Hindlimb muscle (tissue), 1 donor: ENCODE results near the gene GPR150. TPM values are rescaled to one million over a fixed set of nuclear protein-coding genes. Genes with fewer than 3 reads are reported as not detected.
"Not testable (repeated sequence)": the region's sequence is repeated elsewhere in the genome, so short reads cannot be mapped to it uniquely, and the experiment has no call there.

Experiments used
- DNase-seq: peaks from one replicate; pipeline ENCODE4 v3.0.0-alpha.2; 2013
- polyA plus RNA-seq: library from polyadenylated mRNA; unstranded; fragments of 120-200 nt; gene quantifications from one replicate; pipeline ENCODE4 v1.2.1, GENCODE V29; 2013; ENCODE audit not compliant: insufficient read length

Gene GPR150
- polyA plus RNA-seq, 1 donor, result 0.22 TPM

DNA sequence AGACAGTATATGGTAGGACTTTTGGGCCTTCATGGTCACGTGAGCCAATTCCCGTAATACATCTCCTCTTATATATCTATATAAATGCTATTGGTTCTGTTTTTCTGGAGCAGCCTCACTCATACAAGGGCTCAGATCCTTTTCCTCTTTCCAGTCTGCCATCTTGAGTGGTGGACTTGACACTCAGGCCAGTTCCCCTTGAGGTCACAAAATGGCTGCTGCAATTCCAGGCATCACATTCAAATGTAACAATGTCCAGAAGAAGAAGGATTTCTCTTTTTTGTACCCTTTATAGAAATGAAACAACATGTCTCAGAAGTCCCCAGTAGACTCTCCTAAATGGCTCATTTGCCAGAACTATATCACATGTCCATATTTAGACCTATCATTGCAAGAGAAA lies 4.5 kb downstream of the GPR150 start:
- DNase-seq, result no peak

DNA sequence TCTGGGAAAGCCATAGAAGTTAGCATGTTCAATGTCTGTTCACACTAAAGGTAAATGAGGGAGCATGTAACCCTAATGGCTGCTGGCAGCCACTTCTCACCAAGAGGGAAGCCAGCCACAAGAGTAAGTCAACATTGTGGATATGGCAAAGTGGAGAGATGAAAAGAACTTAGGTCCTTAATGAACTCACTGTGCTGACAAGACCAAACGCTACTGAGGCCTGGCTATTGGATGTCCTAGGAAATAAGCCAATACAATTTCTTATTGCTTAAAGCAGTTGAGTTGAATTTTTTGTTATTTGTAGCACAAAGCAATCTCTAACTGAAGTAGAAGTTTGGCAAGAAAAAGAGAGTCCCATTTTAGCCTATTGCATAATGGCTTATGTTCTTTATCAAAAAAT lies 6.8 kb downstream of the GPR150 start:
- no peak for DNase-seq

DNA sequence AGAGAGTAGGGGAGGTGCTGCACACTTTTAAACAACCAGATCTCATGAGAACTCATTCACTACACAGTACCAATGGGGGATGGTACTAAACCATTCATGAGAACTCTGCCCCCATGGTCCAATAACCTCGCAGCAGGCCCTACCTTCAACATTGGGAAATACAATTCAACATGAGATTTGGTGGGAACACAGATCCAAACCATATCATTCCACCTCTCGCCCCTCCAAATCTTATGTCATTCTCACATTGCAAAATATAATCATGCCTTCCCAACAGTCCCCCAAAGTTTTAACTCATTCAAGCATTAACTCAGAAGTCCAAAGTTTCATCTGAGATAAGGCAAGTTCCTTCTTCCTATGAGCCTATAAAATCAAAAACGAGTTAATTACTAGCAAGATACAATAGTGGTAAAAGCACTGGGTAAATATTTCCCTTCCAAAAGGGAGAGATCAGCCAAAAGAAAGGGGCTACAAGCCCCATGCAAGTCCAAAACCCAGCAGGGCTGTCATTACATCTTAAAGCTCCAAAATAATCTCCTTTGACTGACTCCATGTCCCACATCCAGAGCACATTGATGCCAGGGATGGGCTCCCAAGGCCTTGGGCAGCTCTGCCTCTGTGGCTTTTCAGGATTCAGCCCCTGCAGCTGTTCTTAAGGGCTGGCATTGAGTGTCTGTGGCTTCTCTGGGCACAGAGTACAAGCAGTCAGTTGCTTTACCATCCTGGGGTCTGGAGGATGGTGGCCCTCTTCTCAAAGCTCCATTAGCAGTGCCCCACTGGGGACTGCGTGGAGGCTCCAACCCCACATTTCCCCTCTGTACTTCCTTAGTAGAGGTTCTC lies 8.3 kb downstream of the GPR150 start:
- no peak for DNase-seq

DNA sequence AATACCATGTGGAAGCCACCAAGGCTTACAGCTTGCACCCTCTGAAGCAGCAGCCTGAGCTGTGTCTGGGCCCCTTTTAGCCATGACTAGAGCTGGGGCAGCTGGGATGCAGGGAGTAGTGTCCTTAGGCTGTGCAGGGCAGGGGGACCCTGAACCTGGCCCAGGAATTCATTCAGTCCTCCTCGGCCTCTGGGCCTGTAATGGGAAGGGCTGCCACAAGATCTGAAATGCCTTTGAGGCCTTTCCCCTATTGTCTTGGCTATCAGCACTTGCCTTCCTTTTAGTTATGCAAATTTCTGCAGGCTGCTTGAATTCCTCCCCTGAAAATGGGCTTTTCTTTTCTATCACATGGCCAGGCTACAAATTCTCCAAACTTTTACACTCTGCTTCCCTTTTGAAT lies 9.0 kb downstream of the GPR150 start:
- no peak for DNase-seq

DNA sequence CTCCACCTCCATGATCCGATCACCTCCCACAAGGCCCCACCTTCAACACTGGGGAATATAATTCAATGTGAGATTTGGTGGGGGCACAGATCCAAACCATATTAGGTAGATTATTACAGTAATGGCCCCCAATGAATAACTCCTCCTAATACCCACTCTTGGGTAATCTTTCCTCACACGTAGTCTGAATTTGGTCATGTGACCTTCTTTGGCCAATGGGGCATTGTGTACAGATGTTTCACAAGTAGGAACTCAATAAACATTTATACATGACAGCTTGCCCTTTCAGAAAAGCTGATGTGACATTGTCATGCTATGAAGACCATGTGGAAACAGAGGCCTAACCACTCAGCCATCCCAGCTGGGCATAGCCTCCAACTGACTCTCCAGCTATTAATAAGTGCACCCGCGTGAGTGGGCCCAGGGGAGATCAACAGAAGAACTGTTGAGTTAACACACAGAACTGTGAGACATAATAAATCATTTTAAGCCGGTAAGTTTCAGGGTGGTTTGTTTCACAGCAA lies 10.6 kb downstream of the GPR150 start:
- DNase-seq, result no peak

DNA sequence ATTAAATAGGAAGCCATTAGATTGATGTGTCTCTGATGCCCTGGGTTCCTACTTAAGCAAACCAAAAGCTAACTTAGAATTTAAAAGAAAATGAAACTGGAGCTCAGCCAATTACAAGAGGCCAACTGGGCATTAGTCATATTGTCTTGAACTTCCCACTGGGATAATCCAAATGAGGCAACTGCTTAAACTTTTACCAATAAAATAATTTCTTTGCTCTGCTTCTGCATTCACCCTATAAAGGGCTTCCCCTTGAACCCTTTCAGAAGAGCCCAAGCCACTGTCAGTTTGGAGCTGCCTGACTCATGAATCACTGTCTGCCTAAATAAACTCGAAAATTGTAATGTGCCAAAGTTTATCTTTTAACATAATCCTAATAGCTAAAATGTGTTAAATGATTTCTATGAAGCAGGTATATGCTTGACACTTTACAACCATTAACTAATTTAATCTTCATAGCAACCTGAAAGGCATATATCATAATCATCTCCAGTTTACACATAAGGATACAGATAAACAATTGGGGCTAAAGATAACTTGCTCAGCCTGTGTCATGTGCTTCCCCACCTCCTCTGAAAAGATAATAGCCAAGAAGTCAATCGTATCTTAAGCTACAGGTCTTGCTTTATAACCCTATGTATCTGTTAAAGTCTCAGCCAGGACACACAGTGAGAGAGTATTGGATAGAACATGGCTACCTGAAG lies 11.5 kb downstream of the GPR150 start:
- no peak for DNase-seq

DNA sequence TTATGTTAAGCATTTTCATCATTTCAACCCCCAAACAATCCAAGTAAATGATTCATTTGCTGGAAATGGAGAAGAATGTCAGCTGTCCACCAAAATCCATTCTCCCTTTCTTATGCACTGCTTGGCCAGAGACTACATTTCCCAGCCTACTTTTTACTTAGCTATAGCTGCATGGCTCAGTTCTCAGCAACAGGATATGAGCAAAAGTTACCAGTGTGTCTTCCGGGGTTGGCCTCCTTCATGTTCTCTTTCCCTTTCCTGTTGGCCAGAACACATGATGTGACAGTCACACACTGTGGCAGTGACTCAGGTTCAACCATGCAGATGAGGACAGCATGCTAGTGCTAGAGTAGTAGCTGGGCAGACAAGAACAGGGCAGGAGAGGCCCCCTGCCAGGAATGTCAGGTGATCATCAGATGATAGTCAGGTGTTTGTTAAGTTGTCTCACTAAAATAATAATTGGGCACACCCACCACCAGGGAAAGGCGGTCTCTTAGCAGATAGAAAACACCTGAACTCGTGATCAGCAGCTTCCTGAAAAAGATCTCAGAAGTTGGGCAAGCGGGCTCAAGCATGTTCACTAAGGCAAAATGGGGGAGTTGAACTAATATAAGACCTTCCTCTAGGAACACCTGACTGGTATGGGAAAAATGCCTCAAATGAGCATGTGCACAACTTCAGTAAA lies 12.2 kb downstream of the GPR150 start:
- no peak for DNase-seq

DNA sequence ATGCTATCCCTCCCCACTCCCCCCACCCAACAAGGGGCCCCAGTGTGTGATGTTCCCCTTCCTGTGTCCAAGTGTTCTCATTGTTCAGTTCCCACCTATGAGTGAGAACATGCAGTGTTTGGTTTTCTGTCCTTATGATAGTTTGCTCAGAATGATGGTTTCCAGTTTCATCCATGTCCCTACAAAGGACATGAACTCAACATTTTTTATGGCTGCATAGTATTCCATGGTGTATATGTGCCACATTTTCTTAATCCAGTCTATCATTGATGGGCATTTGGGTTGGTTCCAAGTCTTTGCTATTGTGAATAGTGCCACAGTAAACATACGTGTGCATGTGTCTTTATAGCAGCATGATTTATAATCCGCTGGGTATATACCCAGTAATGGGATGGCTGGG lies 13.1 kb downstream of the GPR150 start:
- not testable (repeated sequence) for DNase-seq

DNA sequence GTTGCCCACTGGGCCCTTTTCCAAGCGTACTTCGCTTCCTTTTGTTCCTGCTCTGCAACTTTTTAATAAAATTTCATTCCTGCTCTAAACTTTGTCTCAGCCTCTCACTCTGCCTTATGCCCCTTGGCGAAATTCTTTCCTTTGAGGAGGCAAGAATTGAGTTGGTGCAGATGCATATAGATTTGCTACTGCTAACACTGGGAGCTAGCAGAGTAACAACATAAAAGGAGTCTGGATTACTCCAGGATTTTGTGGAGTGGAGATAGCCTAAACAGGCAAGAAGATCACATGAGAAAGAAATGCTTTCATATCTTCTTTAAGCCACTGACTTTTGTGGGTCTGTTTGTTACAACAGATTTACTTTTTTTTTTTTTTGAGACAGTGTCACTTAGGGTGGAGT lies 13.8 kb downstream of the GPR150 start:
- DNase-seq, result no peak

DNA sequence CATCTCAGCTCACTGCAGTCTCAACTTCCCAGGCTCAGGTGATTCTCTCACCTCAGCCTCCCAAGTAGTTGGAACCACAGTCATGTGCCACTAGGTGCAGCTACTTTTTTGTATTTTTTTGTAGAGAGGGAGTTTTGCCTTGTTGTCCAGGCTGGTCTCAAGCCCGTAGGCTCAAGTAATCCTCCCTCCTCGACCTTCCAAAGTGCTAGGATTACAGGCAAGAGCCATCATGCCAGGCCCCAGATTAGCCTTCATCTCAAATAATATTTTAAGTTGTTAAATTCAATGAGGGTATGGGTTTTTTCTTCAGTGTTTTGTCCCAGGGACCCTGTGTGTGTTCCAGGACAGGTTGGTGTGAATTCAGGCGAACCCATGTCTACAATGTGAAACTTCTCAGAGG lies 14.2 kb downstream of the GPR150 start:
- DNase-seq, result no peak

DNA sequence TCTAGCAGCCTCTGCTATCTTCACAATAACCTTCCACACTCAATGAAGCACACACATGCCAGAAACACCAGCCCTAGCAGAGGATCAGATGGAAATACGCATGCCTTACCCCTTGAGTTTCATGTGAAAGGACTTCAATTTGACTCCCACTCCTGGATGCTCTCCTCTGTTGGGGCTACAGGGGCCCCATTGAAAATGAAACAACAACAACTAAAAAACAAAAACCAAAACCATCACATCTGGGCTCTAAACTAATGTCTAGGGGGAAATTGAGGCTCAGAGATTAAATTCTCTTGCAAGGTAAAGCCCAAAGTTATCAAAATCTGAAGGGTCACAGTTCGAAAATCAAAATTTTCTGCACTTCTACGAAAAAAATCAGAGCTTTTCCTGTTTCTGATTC lies 18.7 kb downstream of the GPR150 start:
- DNase-seq, result no peak

DNA sequence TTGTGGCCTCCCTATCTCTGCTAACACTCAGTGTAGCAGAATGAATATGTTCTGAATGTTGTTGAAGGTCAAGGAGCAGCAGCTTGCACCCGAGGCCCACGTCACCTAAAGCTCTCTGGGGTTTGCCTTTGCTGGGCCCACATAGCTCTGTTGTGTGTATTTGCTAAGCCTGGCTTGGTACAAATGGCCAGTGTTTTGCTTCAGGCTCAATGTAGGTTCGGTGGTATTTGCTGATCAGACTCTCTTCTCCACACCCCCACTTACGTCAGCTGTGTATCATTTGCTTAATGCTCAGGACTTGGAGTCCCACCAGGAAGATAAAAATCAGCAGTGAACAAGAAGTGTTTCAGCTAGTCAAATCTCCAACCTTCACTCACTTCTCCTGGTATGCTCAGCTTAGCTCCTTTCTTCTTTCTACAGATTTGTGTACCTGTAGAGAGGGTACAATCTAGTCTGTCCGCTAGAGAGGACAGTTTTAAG lies 21.9 kb downstream of the GPR150 start:
- DNase-seq, result no peak

DNA sequence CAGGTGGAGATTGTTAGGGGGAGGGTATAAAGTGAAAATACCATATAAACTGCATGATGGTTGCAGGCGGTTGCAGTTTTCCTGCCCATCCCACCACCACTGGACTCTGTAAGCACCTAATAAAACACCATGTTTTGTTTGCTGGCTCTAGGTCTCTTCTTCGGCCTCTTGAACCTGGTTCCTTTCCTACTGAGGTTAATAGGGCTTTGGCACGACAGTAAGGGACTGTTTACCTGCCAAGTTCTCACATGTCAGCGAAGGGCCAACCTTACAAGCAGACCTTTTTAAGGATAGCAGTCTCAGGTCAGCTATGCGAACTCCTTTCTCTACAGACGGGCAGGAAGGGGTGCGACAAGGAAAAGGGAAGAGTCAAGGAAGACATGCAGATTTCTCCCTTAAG lies 23.3 kb downstream of the GPR150 start:
- no peak for DNase-seq

DNA sequence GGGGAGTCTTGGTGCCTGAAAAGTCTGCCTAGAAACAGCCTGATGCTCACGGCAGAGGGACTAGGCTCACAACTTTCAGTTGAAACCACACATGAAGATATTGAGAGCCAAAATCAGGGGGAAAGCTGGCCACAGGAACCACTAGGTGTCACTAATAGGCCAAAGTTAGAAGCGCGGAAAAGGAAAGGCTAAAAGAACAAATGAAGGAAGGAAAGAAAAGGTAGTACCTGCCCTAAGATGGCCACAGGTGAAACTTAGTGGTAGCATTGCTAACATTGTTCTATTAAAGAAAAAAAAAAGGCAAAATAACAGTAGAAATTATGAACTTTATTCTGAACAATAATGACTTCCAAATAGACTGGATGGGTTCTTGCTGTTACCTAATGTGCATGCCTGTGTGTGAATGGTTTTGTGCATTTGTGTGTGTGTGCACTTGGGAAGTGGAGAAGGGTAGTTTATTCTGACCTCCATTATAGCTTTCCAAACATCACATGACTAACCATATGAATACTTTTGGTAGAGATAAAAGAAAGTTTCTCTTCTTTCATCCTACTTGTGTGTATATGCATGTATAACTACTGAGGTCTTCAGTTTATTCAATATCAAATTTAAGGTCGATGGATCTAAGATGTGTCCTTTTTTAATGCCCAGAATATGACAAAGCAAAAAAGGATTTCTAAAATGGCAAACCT lies 24.6 kb downstream of the GPR150 start:
- peak; percentile 51 for DNase-seq

DNA sequence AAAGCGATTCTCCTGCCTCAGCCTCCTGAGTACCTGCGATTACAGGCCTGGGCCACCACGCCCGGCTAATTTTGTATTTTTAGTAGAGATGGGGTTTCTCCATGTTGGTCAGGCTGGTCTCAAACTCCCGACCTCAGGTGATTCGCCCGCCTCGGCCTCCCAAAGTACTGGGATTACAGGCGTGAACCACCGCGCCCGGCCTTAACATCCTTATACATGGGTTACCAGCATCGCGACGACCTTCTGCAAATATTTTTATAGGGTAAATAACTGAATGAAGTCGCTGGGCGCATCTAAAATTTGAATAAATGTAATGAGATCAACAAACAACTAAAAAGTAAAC lies 26.3 kb downstream of the GPR150 start:
- not testable (repeated sequence) for DNase-seq

DNA sequence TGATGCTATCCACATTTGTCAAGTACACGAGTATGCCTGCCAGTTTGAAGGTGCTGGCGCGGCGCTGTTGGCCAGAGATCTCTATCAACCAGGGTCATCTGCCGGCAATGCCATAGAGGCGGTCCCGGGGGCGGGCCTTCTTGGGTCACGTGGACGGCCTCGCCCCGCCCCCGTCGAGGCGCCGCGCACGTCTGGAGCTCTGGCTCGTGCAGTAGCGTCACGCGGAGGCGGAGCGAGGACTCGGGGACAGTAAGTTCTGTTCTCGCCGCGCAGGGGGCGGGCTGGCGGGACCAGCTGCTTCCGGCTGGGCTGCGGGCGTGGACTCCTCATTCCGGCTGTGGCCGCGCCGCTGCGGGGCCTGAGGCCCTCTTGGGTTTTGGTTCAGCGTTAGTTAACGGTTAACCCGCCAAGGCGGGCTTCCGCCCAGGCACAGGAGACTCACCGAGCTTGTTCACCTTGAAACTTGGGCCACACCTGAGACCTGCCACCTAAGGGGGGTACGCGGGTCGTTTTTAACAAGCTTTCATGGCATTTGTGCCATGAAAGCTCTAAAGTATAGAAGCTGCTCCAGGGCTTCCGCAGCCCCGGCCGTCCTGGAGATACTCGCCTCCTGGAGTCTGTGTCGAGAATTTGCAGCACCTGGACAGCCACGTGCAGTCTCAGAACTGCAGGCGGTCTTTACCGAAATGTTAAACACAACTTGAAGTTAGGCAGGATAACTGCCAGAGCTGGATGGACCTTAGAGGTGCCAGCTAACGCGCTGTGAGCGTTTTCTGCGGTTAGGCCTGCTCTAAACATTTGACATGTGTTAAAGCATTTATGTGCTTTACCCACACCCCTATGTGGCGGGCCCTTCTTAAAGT lies 26.9 kb downstream of the GPR150 start, which contains the start of gene RFESD:
Gene RFESD, plus strand, starts transcription at position 209 of the 863 bp plus-strand sequence. CDS start 5,495 bp downstream, outside the sequence.
- peak; percentile 95 for DNase-seq

DNA sequence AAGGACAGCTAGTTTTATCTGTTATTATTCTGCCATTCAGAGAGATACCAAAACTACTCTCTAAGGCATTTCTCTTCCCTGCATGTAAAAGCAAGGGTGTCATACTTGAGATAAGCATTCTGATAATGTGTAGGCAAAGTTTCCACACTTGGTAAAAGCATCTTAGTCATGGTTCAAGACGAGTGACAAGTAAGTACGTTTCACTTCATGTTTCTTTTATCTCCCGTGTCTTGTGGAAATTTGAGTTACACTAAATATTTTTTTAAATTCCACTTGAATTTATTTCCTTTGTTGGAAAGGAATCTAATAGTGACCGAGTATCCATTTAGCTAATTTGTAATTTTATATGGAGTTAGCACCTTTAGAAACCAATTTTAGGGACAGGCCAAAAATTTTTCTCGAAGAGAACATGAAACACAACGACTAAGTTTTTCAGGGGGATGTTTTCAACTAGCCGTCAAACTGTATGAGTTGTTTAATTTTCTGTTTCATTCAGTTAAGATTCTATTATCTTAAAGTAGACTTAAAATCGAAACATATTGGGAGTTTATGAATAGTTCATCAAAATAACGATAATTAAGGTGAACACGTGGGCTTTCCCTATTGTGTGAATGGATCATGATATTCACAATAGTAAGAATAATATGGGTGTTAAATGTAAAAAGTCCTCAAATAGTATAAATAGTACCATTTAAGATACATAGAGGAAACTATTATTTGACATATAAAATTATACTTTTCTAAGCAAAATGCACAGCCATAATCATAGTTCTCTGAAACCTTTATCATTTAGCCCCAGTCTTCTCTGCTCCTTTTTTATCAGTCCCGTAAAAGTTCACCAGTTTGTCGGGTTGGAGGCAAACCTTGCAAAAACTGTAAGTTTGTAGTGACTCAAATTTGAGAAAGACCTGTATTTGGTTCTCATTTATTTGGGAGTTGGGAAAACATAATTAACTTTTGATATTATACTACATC lies 28.3 kb downstream of the GPR150 start:
- DNase-seq, result no peak

DNA sequence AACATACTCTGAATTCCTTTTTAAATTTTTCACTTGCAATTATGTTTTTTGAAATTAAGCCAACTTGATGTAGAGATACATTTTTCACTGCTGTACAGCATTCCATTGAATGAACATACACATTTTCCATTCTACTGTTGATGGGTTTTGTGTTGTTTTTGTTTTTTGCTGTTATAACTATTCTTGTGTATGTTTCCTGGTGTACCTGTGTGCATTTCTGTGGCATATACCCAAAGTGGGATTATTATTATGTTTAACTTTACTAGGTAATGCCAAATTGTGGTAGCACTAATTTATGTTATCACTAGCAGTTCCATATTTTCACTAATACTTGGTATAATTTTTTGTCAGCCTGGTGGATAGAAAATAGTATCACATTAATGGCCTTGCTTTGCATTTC lies 29.4 kb downstream of the GPR150 start:
- no peak for DNase-seq

DNA sequence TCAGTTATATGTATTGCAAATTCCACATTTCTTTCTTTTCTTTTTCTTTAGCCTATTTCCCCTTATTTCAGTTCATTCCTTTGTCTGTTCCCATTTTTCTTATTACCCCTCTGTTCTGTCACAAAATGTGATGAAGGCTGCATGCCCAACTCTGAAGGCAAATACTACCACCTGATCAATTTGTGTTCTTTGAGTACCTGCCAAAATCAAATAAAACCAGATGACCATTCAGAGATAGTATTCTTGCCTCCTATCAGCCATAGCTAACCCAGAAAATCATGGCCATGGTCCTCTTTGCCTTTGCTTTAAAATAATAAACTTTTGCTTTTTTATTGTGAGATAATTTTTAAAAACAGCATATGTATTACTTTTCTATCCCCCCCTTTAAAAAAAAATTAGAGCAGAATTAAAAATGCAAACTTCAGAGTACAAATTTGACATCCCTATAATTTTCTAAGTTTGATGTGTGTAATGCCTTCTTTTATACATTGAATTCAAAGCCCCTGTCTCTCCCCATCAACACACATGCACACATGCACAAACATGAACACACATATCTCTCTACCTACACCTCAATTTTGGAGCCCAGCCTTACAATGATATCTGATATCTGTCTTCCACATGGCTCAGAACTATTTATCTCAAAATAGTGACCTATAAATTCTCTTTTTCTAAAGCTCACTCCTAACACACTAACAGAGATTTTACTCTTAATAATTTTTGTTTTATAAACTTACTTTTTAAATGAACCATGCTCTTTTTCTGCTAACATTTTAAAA lies 30.1 kb downstream of the GPR150 start:
- DNase-seq, result no peak
